Smooth muscle cell (in vitro differentiated cells): Measurements from ENCODE around the gene FOXN1. TPM values are rescaled to one million over a fixed set of nuclear protein-coding genes. Genes with fewer than 3 reads are reported as not detected.

Experiments
- DNase-seq: peaks from one replicate; lab custom pipeline; 2025; ENCODE audit not compliant: unreplicated experiment; lab: John Stamatoyannopoulos, UW
- H2AFZ ChIP-seq: fragments of 200-600 bp; sonication (generic); 2 replicates; pipeline ENCODE4 v1.6.0; 2016; ENCODE audit warnings: antibody characterized with exemption, low read depth, mild to moderate bottlenecking
- H3F3A ChIP-seq: fragments of 200-600 bp; sonication (generic); 2 replicates; pipeline ENCODE4 v1.6.0; 2017; ENCODE audit warnings: antibody characterized with exemption, low read depth
- H3K27ac ChIP-seq: fragments of 200-600 bp; sonication (generic); 2 replicates; pipeline ENCODE4 v1.5.1; 2016; ENCODE audit warnings: low read depth, mild to moderate bottlenecking
- H3K27me3 ChIP-seq: fragments of 200-600 bp; sonication (generic); 2 replicates; pipeline ENCODE4 v1.6.1; 2016; ENCODE audit warnings: low read depth, mild to moderate bottlenecking
- H3K36me3 ChIP-seq: fragments of 200-600 bp; sonication (generic); 2 replicates; pipeline ENCODE4 v1.5.1; 2016; ENCODE audit warnings: low read depth
- H3K4me1 ChIP-seq: fragments of 200-600 bp; sonication (generic); 2 replicates; pipeline ENCODE4 v1.5.1; 2016; ENCODE audit warnings: low read depth
- H3K4me2 ChIP-seq: fragments of 200-600 bp; sonication (generic); 2 replicates; pipeline ENCODE4 v1.6.0; 2016; ENCODE audit warnings: mild to moderate bottlenecking
- H3K4me3 ChIP-seq: fragments of 200-600 bp; sonication (generic); 2 replicates; pipeline ENCODE4 v1.5.1; 2016; ENCODE audit warnings: mild to moderate bottlenecking
- H3K79me2 ChIP-seq: fragments of 200-600 bp; sonication (generic); 2 replicates; pipeline ENCODE4 v1.6.0; 2016; ENCODE audit warnings: low read depth, mild to moderate bottlenecking
- H3K9ac ChIP-seq: fragments of 200-600 bp; sonication (generic); 2 replicates; pipeline ENCODE4 v1.6.0; 2016; ENCODE audit warnings: low read depth
- H3K9me3 ChIP-seq: fragments of 200-600 bp; sonication (generic); replicated peaks from 2 replicates; pipeline ENCODE4 v1.5.1; 2016; ENCODE audit warnings: low read depth
- H4K20me1 ChIP-seq: fragments of 200-600 bp; sonication (generic); 2 replicates; pipeline ENCODE4 v1.6.0; 2016; ENCODE audit warnings: low read depth
- CTCF ChIP-seq: fragments of 200-600 bp; sonication (generic); IDR thresholded peaks from 2 replicates; pipeline ENCODE4 v1.5.1; 2017; ENCODE audit warnings: borderline replicate concordance, mild to moderate bottlenecking, antibody characterized with exemption; ENCODE audit not compliant: insufficient read depth, poor library complexity, severe bottlenecking
- WGBS: methylation state at CpG from one replicate; pipeline ENCODE4 v1.1.7; 2016; ENCODE audit warnings: low lambda C conversion rate; 5-methylcytosine and 5-hydroxymethylcytosine counted together
- polyA plus RNA-seq: library from polyadenylated mRNA; unstranded; fragments of >200 nt; fragmentation: Nextera tagmentation; extraction: Ambion mirVana; gene quantifications from 2 replicates; pipeline ENCODE4 v1.2.1, GENCODE V29; 2016
- total RNA-seq: library from RNA; depleted of rRNA; stranded (reverse); fragments of >200 nt; gene quantifications from 2 replicates; pipeline ENCODE4 v1.2.3, GENCODE V29; 2014

Gene FOXN1
- total and polyA plus RNA-seq, 2 experiments from 2014 or later, result 0.36 TPM; not detected in 1

DNA sequence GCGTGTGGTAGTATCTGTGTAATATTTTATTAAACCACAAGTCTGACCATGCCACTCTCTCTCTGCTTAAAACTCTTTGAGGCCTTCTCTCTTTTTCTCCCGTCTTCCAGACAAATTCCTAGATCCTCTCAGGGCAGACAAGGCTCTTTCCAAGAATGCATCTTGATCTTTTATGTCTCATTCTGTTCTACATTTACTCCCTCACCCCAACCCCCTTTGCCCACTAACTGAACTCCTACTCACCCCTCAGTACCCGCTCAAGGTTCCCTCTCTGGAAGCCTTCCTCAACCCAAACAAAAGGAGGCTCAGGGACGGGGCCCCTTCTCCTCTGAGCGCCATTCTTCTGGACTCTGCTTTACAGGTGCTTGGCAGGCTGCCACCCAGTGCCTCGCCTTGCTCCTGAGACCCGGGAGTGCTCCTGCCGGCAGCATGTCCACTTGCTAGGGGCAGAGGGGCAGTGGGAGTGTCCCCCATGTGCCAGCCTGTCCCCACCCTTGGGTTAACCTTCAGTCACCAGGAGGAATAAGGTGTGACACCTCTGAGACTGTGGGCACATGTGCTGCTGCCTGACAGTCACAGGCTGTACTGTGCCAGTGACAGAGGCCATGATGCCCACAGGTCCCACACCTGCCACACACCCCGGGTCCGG, 23.5 kb upstream of the FOXN1 start:
- Histone ChIP-seq H3K27me3 (no peaks in the 10 kb centered on the region), H3K4me1 (no peaks in the 10 kb centered on the region), H3K79me2 (no peaks in the 10 kb centered on the region), H3K27ac (no peak overlapping the region), H3K4me2 (no peak overlapping the region), H3K9ac (no peak overlapping the region), H2AFZ (no peak overlapping the region), H3K36me3 (no peaks in the 10 kb centered on the region), H3F3A (no peaks in the 10 kb centered on the region), H3K9me3 (no peaks in the 10 kb centered on the region), H4K20me1 (no peaks in the 10 kb centered on the region), H3K4me3 (no peak overlapping the region)
- no peak for TF ChIP-seq CTCF
- WGBS, result 86% methylated on average over 10 of the region's 10 CpGs
- no peak for DNase-seq

GRCh38 chr17:28484296-28484695, 21.9 kb upstream of the FOXN1 start:
- H3K27ac ChIP-seq, result no peak overlapping the region
- no peaks in the 10 kb centered on the region for H3K79me2 ChIP-seq
- 82% methylated on average over 2 of the region's 2 CpGs for WGBS
- no peaks in the 10 kb centered on the region for H3K27me3 ChIP-seq
- DNase-seq, result no peak
- no peak overlapping the region for H2AFZ ChIP-seq
- H3K9ac ChIP-seq, result no peak overlapping the region
- TF ChIP-seq CTCF, result no peak
- H4K20me1 ChIP-seq, result no peaks in the 10 kb centered on the region
- H3K36me3 ChIP-seq, result no peaks in the 10 kb centered on the region
- no peaks in the 10 kb centered on the region for H3F3A ChIP-seq
- H3K4me3 ChIP-seq, result no peak overlapping the region
- no peak overlapping the region for H3K4me2 ChIP-seq
- H3K4me1 ChIP-seq, result no peaks in the 10 kb centered on the region
- H3K9me3 ChIP-seq, result no peaks in the 10 kb centered on the region

GRCh38 chr17:28485049-28485448, 21.1 kb upstream of the FOXN1 start:
- H3K4me2 ChIP-seq, result no peak overlapping the region
- H3F3A ChIP-seq, result no peaks in the 10 kb centered on the region
- no peak overlapping the region for H3K9ac ChIP-seq
- no peak for TF ChIP-seq CTCF
- H2AFZ ChIP-seq, result no peak overlapping the region
- no peaks in the 10 kb centered on the region for H3K79me2 ChIP-seq
- WGBS, result 94% methylated on average over 3 of the region's 3 CpGs
- H3K4me1 ChIP-seq, result no peaks in the 10 kb centered on the region
- H4K20me1 ChIP-seq, result no peaks in the 10 kb centered on the region
- H3K36me3 ChIP-seq, result no peaks in the 10 kb centered on the region
- no peak overlapping the region for H3K4me3 ChIP-seq
- no peak overlapping the region for H3K27ac ChIP-seq
- no peaks in the 10 kb centered on the region for H3K27me3 ChIP-seq
- DNase-seq, result no peak
- no peaks in the 10 kb centered on the region for H3K9me3 ChIP-seq
